Cardiac septum (tissue), 1 donor: ENCODE measurements around the gene CUX1. TPM values are rescaled to one million over a fixed set of nuclear protein-coding genes. Genes with fewer than 3 reads are reported as not detected.
"Not testable (repeated sequence)": the region's sequence is repeated elsewhere in the genome, so short reads cannot be mapped to it uniquely, and the experiment has no call there.

ENCODE experiments used
- DNase-seq: peaks from one replicate; pipeline ENCODE4 v3.0.0-alpha.2; 2020; ENCODE audit warnings: low spot score
- intact Hi-C: fragments of 100-400 bp; cut with DNase I; formaldehyde crosslinking; loops from one replicate; pipeline ENCODE4 v1.14.0; 2022
- total RNA-seq: library from RNA; stranded (reverse); fragmentation: NEBNext Ultra II Directional; extraction: Animal tissue kit (Norgen Biotek cat#: 25700); gene quantifications from one replicate; pipeline ENCODE4 v1.2.1, GENCODE V29; 2021
- donor health status: DM: no; HTN: no; CAD: no.

The CUX1 gene
- total RNA-seq, 1 donor from 2014 or later: 171 TPM

- DNase-seq: no peak
- intact Hi-C loops: no loop called here
These were observed 21.5 kb downstream of the CUX1 start for GRCh38 chr7:101838837-101839483.

DNA sequence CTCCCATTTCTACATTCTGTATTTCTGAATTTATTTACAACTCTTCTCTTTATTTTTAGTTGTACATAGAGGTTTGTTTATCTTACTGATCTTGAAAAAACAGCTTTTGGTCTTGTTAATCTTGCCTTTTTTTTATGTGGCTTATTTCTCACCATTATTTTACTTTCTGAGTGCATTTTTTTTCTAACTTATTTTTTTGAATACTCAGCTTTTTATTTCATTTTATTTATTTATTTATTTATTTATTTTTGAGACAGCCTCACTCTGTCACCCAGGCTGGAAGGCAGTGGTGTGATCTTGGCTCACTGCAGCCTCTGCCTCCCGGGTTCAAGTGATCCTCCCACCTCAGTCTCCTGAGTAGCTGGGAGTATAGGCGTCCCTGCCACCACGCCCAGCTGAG is 23.9 kb downstream of the CUX1 start:
- intact Hi-C loops: no loop called here
- no peak for DNase-seq

DNA sequence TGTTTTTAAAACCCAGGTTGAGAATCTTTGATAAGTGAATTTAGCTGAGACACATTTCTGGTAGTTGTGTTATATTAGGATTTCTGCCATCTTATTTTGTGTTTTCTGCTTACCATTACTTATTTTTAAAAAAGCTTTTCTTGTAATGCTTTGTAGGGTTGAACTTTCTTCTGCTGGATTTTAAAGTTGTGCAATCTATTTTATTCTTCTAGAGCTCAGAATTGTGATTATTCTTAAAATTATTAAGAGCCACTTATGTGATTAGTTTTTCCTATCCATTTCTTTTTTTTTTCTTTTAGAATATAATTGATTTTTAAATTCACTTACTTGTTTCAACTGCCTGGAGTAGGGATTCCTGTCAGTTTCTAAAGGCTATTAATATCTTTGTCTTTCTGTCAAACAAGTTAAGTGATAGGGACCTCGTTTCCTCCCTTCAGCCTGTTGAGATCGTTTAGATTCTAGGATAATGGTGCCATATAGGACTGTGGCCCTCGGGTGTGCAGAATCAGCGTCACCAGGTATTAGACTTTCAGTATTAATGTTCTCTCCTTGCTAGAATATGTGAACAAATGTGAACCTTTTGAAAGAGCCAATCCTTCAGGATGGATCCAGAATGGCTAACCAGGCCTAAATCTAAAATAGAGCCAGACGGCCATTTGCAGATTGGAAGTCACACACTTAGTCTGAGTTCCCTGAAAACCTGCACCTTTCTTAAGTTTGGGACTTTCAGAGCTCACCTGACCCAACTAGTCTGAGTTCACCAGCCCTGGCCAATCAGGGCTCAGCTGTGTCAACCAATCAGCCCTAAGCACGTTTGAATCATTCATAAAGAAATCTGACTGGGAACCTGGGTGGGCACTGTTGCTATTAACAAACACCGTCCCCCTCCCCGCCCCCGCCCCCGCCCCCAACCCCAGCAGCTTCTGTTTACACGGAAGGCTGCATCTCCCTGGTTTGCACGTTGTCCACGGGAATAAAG is 26.2 kb downstream of the CUX1 start:
- no peak for DNase-seq
- intact Hi-C loops: no loop called here

GRCh38 chr7:101845974-101846373 is 28.5 kb downstream of the CUX1 start:
- intact Hi-C loops: no loop called here
- no peak for DNase-seq

GRCh38 chr7:101846800-101847538 is 29.5 kb downstream of the CUX1 start:
- DNase-seq: no peak
- intact Hi-C loops: no loop called here

DNA sequence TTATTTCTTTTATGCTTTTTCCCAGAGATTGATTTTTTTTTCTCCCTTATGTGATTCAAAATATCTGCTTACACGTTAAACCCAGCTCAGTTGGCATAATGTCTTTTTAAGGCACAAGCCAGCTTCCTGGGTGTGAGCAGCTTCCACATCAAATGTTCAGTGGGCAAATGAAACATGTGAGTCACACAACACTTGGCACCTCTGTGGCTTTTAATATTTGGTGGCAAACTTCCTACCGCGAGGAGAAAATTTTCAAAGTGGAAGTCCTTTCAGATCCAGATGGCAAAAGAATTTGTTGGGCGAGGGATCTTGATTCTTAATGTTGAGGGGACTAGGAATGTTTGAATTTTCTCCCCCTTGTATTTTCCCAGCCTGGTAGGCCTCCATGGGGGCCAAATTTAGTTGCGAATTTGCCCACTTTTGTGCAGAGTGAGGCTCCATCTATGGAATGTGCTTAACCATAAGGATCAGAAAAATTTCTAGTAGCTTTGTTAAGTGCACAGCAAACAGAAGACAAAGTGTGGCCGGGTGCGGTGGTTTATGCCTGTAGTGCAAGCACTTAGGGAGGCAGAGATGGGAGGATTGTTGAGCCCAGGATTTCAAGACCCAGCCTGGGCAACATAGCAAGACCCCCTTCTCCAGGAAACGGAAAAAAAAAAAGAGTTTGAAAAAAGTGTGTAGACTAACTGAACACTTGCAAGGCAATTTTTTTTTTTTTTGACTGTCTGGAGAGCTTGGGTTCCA is 31.0 kb downstream of the CUX1 start:
- no peak for DNase-seq
- intact Hi-C loops: no loop called here

DNA sequence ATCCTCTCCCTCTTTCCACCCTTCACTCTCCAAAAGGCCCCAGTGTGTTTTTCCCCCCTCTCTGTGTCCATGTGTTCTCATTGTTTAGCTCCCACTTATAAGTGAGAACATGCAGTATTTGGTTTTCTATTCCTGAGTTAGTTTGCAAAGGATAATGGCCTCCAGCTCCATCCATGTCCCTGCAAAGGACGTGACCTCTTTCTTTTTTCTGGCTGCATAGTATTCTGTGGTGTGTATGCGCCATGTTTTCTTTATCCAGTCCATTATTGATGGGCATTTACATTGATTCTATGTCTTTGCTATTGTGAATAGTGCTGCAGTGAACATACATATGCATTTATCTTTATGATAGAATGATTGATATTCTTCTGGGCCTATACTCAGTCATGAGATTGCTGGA is 31.9 kb downstream of the CUX1 start:
- DNase-seq, intact Hi-C loops: not testable (repeated sequence)

- DNase-seq, intact Hi-C loops: not testable (repeated sequence)
These were observed 34.9 kb downstream of the CUX1 start for GRCh38 chr7:101852364-101852763.

GRCh38 chr7:101853684-101854083 is 36.3 kb downstream of the CUX1 start:
- intact Hi-C loops: no loop called here
- DNase-seq: no peak

DNA sequence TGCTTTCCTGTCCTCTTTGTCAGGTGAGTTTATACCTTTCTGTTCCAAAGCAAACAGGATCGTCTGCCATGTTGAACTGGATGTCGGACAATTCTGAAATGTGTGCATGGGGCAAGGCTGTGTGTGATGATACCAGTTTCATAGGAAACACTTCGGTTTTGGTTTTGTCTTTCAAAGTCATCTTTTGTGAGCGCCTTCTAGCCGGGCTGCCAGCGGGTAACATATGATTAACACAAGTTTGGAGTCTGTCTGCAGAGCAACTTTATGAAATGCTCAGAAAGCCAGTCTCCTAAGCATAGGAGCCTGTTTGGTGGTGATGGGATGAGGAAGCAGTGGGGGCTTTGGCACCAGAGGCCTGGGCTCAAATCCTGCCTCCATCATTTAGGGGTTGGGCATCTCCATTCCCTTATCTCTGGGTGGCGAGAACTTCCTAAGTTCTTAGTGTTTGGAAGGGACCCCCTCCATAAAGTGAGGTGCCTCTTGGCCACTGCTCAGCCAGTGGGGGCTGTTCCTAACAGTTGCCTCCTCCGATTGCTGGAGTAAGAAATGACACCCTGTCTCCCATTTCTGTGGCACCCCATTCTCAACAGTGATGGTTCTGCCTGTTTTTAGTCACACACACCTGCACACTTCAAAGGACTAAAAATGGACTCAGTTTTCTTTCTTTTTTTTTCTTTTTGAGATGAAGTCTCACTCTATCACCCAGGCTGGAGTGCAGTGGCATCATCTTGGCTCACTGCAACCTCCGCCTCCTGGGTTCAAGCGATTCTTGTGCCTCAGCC is 36.8 kb downstream of the CUX1 start:
- intact Hi-C loops: no loop called here
- no peak for DNase-seq

GRCh38 chr7:101856473-101857357 is 39.3 kb downstream of the CUX1 start:
- peak; percentile 97 for DNase-seq
- intact Hi-C loops: loop anchor here (2.0 kb wide), 2 partner anchors 38 to 182 kb away; no protein-coding TSS in a partner anchor

GRCh38 chr7:101857358-101857811 is 40.0 kb downstream of the CUX1 start:
- DNase-seq: no peak
- intact Hi-C loops: loop anchor here (2.0 kb wide), 2 partner anchors 39 to 181 kb away; no protein-coding TSS in a partner anchor

DNA sequence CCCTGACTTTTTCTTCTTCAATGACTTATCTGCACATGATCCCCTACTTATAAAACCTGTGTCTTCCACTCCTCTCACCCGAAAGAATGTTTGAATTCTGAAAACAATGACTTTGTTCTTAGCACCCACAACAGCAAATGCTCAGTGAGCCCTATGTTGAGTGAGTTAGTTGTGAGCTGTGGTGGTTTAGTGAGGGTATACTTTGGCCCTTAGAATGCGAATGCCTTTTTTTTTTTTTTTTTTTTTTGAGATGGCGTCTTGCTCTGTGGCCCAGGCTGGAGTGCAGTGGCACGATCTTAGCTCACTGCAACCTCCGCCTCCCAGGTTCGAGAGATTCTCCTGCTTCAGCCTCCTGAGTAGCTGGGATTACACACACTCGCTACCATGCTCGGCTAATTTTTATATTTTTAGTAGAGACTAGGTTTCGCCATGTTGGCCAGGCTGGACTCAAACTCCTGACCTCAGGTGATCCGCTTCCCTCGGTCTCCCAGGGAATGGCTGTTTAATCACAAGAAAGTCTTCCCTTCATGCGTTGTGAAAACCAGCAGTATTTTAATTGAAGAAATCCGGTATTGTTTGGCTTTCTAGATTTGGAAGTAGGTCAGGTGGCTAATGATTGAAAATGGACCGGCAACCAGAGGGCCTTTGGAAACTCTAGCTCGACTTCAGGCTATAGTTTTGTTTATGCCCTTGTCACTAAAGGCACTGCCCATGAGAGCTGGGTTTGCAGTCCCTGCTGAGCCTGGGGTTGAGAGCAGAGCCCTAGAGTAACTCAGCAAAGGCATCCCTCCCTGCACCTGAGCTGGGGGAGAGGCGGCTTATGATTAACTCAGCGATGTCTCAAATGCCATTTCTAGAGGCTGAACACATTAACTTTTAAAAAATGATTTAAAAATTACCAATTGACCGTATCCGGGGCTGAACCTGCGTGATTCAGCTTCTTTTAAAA is 41.3 kb downstream of the CUX1 start:
- intact Hi-C loops: no loop called here
- DNase-seq: no peak

DNA sequence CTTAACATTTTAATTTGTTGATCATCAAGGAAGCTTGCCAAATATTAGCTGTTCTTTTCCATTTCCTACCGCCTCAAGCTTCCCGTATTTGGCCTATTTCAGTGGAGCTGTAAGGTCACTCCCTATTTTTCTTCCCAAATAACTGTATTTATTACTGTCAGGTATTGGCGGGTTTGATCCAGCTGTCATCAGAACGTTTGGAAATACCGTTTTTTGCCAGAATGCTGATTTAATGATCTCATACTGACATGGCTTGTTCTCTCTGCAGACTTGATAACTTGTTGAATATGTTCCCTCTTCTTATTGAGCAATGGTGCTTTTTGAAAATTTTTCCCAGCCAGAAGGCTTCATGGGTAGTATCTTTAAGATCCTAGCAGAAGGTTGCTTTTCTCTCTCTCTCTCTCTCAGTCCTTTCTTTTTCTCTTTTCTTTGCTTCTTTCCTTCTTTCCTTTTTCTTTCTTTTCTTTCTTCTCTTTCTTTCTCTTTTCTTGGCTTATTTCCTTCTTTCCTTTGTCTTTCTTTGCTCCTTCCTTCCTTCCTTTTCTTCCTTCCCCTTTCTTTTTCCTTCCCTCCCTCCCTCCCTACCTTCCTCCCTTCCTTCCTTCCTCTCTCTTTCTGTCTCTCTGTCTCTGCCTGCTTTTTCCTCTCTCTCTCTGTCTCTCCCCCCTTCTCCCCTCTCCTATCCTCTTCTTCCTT is 42.1 kb downstream of the CUX1 start:
- intact Hi-C loops: no loop called here

DNA sequence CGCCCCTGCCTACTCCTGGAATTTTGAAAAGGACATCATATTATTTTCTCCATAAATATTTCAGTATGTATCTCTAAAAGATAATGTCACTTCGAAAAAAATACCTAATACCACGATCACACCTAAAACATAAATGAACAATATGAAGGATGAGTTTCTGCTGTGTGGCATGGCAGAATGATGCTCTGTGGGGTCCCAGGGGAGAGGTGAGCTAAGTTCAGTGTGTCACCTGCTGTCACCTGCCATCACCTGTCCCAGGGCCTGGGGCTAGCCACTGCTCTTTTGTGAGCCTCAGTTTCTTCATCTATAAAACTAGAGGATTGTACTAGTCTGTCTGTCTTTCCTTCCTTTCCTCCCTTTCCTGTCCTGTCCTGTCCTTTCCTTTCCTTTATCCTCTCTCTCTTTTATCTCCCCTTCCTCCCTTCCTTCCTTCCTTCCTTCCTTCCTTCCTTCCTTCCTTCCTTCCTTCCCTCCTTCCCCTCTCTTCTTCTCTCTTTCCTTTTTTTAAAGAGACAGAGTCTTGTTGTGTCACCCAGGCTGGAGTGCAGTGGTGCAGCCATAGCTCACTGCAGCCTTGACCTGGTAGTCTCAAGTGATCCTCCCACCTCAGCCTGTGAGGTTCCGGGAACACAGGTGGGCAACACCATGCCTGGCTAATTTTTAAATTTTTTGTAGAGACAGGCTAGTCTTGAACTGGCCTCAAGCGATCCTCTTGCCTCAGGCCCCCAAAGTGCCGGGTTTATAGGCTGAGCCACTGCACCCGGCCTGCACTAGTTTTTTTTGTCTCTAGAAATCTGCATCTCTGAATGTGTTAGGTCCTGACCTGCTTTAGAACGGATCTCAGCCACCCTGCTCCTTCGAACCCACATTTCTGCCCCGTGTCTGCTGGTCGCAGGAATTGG is 43.1 kb downstream of the CUX1 start:
- intact Hi-C loops: no loop called here
- DNase-seq: no peak

More for the DNA sequence above, 42.1 kb downstream of the CUX1 start:
- DNase-seq: no peak
